H1 (cell line): Measurements from ENCODE around the gene DMAC2.

ENCODE experiments used
- ATF2 ChIP-seq: IDR thresholded peaks from 2 replicates; pipeline ENCODE4 v1.6.1; 2012; ENCODE audit warnings: low read length, inconsistent platforms
- CTCF ChIP-seq, 3 experiments: IDR thresholded peaks; 1 replicate in 2 of 3; 2 replicates in 1 of 3; pipeline versions ENCODE4 v1.5.1 to v1.6.1; 2011; ENCODE audit warnings: low read length in 3 of 3, mild to moderate bottlenecking in 3 of 3, inconsistent platforms in 2 of 3, low read depth in 1 of 3, moderate library complexity in 1 of 3; ENCODE audit not compliant: insufficient read depth in 1 of 3; ENCODE audit errors: control extremely low read depth in 1 of 3
- EZH2 ChIP-seq: fragments of 200-600 bp; sonication (generic); IDR thresholded peaks from 2 replicates; pipeline ENCODE4 v1.7.1; 2012; ENCODE audit warnings: low read depth, mild to moderate bottlenecking, moderate library complexity, low read length, inconsistent platforms; ENCODE audit not compliant: severe bottlenecking
- HDAC6 ChIP-seq: IDR thresholded peaks from one replicate; pipeline ENCODE4 v1.7.1; 2012; ENCODE audit warnings: low read depth, mild to moderate bottlenecking, inconsistent platforms, low read length, moderate library complexity
- POLR2AphosphoS5 ChIP-seq: IDR thresholded peaks from 2 replicates; pipeline ENCODE4 v1.6.1; 2011; ENCODE audit warnings: low read depth, low read length
- SIRT6 ChIP-seq: IDR thresholded peaks from one replicate; pipeline ENCODE4 v1.7.1; 2012; ENCODE audit warnings: low read length, inconsistent platforms
- TEAD4 ChIP-seq: IDR thresholded peaks from 2 replicates; pipeline ENCODE4 v1.6.1; 2012; ENCODE audit warnings: low read depth, low read length, inconsistent platforms, mixed read lengths

- TF ChIP-seq EZH2 (no peak), CTCF (IDR thresholded peaks at IDR 0.05; ENCODE audit: control extremely low read depth in 1 of 3, insufficient read depth in 1 of 3, low read depth in 1 of 3, low read length in 3 of 3) (no peak), POLR2AphosphoS5 (no peak), HDAC6 (no peak), SIRT6 (no peak), ATF2 (no peak), TEAD4 (no peak)
These were observed 45.1 kb upstream of the DMAC2 start for GRCh38 chr19:41484822-41485221.
